ENCODE measurements around the gene RERE. TPM values are rescaled to one million over a fixed set of nuclear protein-coding genes. Genes with fewer than 3 reads are reported as not detected.

The RERE gene
- total RNA-seq, 2 experiments from 2014 or later, result 45.8 to 57.1 TPM

GRCh38 chr1:8632102-8632501 lies 185.3 kb downstream of the RERE start:
- H3K27me3 Mint-ChIP-seq, result no peaks in the 10 kb centered on the region
- intact Hi-C loops (cut with micrococcal nuclease), result no loop called here
- H3K9me3 Mint-ChIP-seq, result no peaks in the 10 kb centered on the region
- peaks cover 34% of the 10 kb centered on the region for H3K4me1 Mint-ChIP-seq (ENCODE audit: low read depth)
- peaks cover 5% of the 10 kb centered on the region for H3K36me3 Mint-ChIP-seq (ENCODE audit: low read depth)
- no peak for ATAC-seq
- H3K4me3 Mint-ChIP-seq, result no peak overlapping the region
- no peak overlapping the region for H3K27ac Mint-ChIP-seq
- no peak for TF ChIP-seq CTCF (IDR thresholded peaks at IDR 0.05)
- ChIA-PET CTCF (no interaction called here), POLR2A (interaction anchor here (1.5 kb wide), 1 partner anchor 9 kb away, joined by 4 read pairs; no protein-coding TSS in a partner anchor)
- DNase-seq, result no peak

GRCh38 chr1:8631163-8631562 lies 186.3 kb downstream of the RERE start:
- CTCF ChIA-PET, result no interaction called here
- no peak overlapping the region for H3K4me3 Mint-ChIP-seq
- H3K36me3 Mint-ChIP-seq (ENCODE audit: low read depth), result peaks cover 6% of the 10 kb centered on the region
- H3K4me1 Mint-ChIP-seq (ENCODE audit: low read depth), result peaks cover 43% of the 10 kb centered on the region
- no peak overlapping the region for H3K27ac Mint-ChIP-seq
- DNase-seq (no peak), ATAC-seq (no peak)
- TF ChIP-seq CTCF (IDR thresholded peaks at IDR 0.05), result no peak
- POLR2A ChIA-PET, result interaction anchor here (1.5 kb wide), 1 partner anchor 8 kb away, joined by 4 read pairs; no protein-coding TSS in a partner anchor
- no peaks in the 10 kb centered on the region for H3K27me3 Mint-ChIP-seq
- intact Hi-C loops (cut with micrococcal nuclease), result no loop called here
- H3K9me3 Mint-ChIP-seq, result no peaks in the 10 kb centered on the region

- intact Hi-C loops (cut with micrococcal nuclease), result no loop called here
- Mint-ChIP-seq H3K9me3 (no peaks in the 10 kb centered on the region), H3K4me1 (ENCODE audit: low read depth) (peaks cover 57% of the 10 kb centered on the region), H3K27ac (no peak overlapping the region), H3K27me3 (no peaks in the 10 kb centered on the region), H3K4me3 (no peak overlapping the region), H3K36me3 (ENCODE audit: low read depth) (peaks cover 7% of the 10 kb centered on the region)
- TF ChIP-seq CTCF (IDR thresholded peaks at IDR 0.05), result no peak
- DNase-seq (no peak), ATAC-seq (peak; percentile 82)
- CTCF ChIA-PET, result no interaction called here
- POLR2A ChIA-PET, result interaction anchor here (1.3 kb wide), 1 partner anchor 25 kb away, joined by 4 read pairs; no protein-coding TSS in a partner anchor
Observed at GRCh38 chr1:8629241-8630091, 188.0 kb downstream of the RERE start.

- Mint-ChIP-seq H3K27me3 (no peaks in the 10 kb centered on the region), H3K27ac (no peak overlapping the region), H3K9me3 (no peaks in the 10 kb centered on the region), H3K4me3 (no peak overlapping the region), H3K36me3 (ENCODE audit: low read depth) (peaks cover 4% of the 10 kb centered on the region), H3K4me1 (ENCODE audit: low read depth) (peaks cover 58% of the 10 kb centered on the region)
- TF ChIP-seq CTCF (IDR thresholded peaks at IDR 0.05), result no peak
- CTCF ChIA-PET, result interaction anchor here (1.0 to 1.8 kb wide), 3 partner anchors 34 to 221 kb away, joined by 3 to 4 read pairs (median 4); no protein-coding TSS in a partner anchor
- DNase-seq (no peak), ATAC-seq (no peak)
- intact Hi-C loops (cut with micrococcal nuclease), result no loop called here
- POLR2A ChIA-PET, result interaction anchor here (1.3 kb wide), 1 partner anchor 24 kb away, joined by 4 read pairs; no protein-coding TSS in a partner anchor
Observed at GRCh38 chr1:8628606-8629005, 188.8 kb downstream of the RERE start.

- ATAC-seq (no peak), DNase-seq (no peak)
- Mint-ChIP-seq H3K4me3 (no peak overlapping the region), H3K9me3 (no peaks in the 10 kb centered on the region), H3K4me1 (ENCODE audit: low read depth) (peaks cover 64% of the 10 kb centered on the region), H3K27ac (no peak overlapping the region), H3K27me3 (no peaks in the 10 kb centered on the region), H3K36me3 (ENCODE audit: low read depth) (peaks cover 6% of the 10 kb centered on the region)
- intact Hi-C loops (cut with micrococcal nuclease), result no loop called here
- POLR2A ChIA-PET, result no interaction called here
- CTCF ChIA-PET, result interaction anchor here (0.7 to 1.8 kb wide), 7 partner anchors 22 to 222 kb away, joined by 3 to 4 read pairs (median 3); no protein-coding TSS in a partner anchor
- TF ChIP-seq CTCF (IDR thresholded peaks at IDR 0.05), result no peak
Observed at GRCh38 chr1:8627728-8628127, 189.7 kb downstream of the RERE start.
